Fibroblast of peridontal ligament (primary cell): ENCODE results near the gene TSPO.
"Not testable (repeated sequence)": the region's sequence is repeated elsewhere in the genome, so short reads cannot be mapped to it uniquely, and the experiment has no call there.

Experiments
- DNase-seq: peaks from one replicate; pipeline ENCODE4 v3.0.0-alpha.2; 2010; ENCODE audit errors: extremely low read depth

Gene TSPO

GRCh38 chr22:43151251-43152002 lies at the start of gene TSPO:
TSS of gene TSPO (plus strand) at chr22:43151559. CDS start at chr22:43159239, 7,680 bp downstream.
- peak; percentile 37 for DNase-seq

- DNase-seq, result not testable (repeated sequence)
Observed at GRCh38 chr22:43104056-43104625, 47.2 kb upstream of the TSPO start.

- DNase-seq, result not testable (repeated sequence)
Observed at GRCh38 chr22:43104950-43105349, 46.4 kb upstream of the TSPO start.

GRCh38 chr22:43106302-43106701 lies 45.1 kb upstream of the TSPO start:
- DNase-seq, result no peak

GRCh38 chr22:43109511-43109910 lies 41.8 kb upstream of the TSPO start:
- no peak for DNase-seq

- DNase-seq, result no peak
Observed at GRCh38 chr22:43109921-43110443, 41.4 kb upstream of the TSPO start.

- peak; percentile 21 for DNase-seq
Observed at GRCh38 chr22:43110444-43110926, 40.9 kb upstream of the TSPO start, which contains the start of gene BIK. TSS of gene BIK (plus strand) at chr22:43110750. CDS start at chr22:43124023, 13,273 bp downstream.

GRCh38 chr22:43110927-43111623 lies 40.3 kb upstream of the TSPO start:
- no peak for DNase-seq

- no peak for DNase-seq
Observed at GRCh38 chr22:43113526-43114251, 37.7 kb upstream of the TSPO start.

- no peak for DNase-seq
Observed at GRCh38 chr22:43114958-43115357, 36.4 kb upstream of the TSPO start.

GRCh38 chr22:43116932-43117331 lies 34.4 kb upstream of the TSPO start:
- DNase-seq, result no peak

GRCh38 chr22:43118024-43118849 lies 33.1 kb upstream of the TSPO start:
- DNase-seq, result no peak

- peak; percentile 15 for DNase-seq
Observed at GRCh38 chr22:43118953-43119458, 32.4 kb upstream of the TSPO start.

GRCh38 chr22:43126501-43127165 lies 24.7 kb upstream of the TSPO start:
- DNase-seq, result peak; percentile 30

- DNase-seq, result no peak
Observed at GRCh38 chr22:43127166-43127908, 24.0 kb upstream of the TSPO start.

- no peak for DNase-seq
Observed at GRCh38 chr22:43128116-43128515, 23.2 kb upstream of the TSPO start.

- DNase-seq, result no peak
Observed at GRCh38 chr22:43128928-43129424, 22.4 kb upstream of the TSPO start.

- DNase-seq, result no peak
Observed at GRCh38 chr22:43129426-43130425, 21.6 kb upstream of the TSPO start.
